Stimulated activated CD8-positive, alpha-beta memory T cell treated with anti-CD3 and anti-CD28 coated beads, Interleukin-12 subunit alpha, Interleukin-12 subunit beta, amount 100 ng/mL, for 24 hours (primary cell): Measurements from ENCODE around the gene RPL37.
A peak's percentile ranks its signal among the peaks of the same experiment; 100 is the strongest.
"Not testable (repeated sequence)": the region's sequence is repeated elsewhere in the genome, so short reads cannot be mapped to it uniquely, and the experiment has no call there.

Experiments used
- DNase-seq: peaks from one replicate; pipeline ENCODE4 v3.0.0-alpha.2; 2020; ENCODE audit errors: extremely low read depth

RPL37 gene

DNA sequence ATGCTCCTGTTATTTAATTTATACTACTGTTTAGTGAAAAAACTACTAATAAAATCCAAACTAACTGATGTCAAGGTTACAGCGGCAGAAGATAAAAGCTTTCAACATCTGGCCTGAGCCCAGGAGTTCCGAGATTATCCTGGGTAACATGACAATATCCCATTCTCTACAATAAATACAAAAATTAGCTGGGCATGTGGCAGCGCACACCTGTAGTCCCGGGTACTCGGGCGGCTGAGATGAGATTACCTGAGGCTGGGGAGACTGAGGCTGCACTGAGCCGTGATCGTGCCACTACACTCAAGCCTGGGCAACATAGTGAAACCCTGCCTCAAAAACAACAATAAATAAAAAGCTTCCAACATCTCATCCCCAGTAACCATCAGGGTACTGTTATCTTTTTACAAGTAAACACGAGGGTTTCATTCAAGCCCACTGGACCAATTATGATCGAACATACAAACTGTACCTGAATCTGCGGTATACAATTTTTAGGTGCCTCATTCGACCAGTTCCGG, 1.3 kb downstream of the RPL37 start:
- no peak for DNase-seq

DNA sequence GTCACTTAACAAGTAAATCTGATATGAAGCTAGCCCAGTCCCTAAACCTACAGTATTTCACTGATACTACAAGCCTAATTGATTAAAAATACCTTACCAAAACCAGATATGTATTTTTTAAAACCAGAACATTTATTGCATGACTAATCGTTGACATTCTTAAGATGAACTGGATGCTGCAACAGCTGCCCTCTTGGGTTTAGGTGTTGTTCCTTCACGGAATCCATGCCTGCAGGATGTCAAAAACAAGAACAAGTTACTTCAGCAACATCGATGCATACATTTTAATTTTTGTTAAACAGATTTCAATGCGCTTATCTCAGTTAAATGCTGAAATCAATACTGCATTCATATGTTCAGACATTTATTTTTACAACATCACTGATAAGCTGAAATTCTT, 2.7 kb downstream of the RPL37 start:
- DNase-seq = no peak

- DNase-seq = no peak
Observed at GRCh38 chr5:40831346-40832210, 3.4 kb downstream of the RPL37 start.

- DNase-seq = no peak
Observed at GRCh38 chr5:40829748-40830533, 5.1 kb downstream of the RPL37 start.

- no peak for DNase-seq
Observed at GRCh38 chr5:40828690-40829661, 6.0 kb downstream of the RPL37 start.

GRCh38 chr5:40828021-40828631, 6.9 kb downstream of the RPL37 start:
- DNase-seq = no peak

DNA sequence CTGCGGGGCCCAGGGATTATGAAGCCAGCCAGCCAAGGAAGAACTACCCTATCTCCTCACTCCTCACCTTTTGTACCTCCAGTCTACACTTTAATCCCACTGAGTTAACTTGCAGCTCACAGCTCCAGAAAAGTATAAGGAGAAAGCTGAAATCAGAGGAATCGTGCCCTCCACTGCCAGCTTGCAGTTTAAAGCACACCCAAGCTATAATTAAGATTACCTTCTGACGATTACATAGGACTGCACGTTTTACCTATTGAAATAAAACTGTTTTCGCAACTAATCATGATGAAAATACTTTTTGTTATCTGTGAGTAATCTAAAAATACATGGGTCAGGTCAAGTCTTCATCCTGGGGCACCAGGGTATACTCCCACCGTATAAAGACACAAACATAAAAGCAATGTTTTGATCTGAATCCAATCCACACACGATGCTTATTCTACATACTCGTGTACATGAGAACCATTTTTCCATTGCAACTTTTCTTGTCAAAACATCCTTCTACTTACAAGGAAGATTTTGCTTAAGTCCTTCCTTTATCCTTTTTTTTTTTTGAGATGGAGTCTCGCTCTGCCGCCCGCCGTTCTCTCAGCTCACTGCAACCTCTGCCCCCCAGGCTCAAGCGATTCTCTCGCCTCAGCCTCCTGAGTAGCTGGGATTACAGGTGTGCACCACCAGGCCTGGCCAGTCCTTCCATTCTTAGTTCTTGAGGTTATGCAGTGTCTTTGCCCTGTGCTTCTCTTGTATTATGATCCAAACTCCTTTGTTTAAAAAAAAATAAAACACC, 7.6 kb downstream of the RPL37 start:
- no peak for DNase-seq

- no peak for DNase-seq
Observed at GRCh38 chr5:40826489-40827187, 8.4 kb downstream of the RPL37 start.

- DNase-seq = not testable (repeated sequence)
Observed at GRCh38 chr5:40825461-40826043, 9.5 kb downstream of the RPL37 start.

GRCh38 chr5:40823459-40823858, 11.6 kb downstream of the RPL37 start:
- no peak for DNase-seq

- no peak for DNase-seq
Observed at GRCh38 chr5:40813698-40814281, 21.2 kb downstream of the RPL37 start.

DNA sequence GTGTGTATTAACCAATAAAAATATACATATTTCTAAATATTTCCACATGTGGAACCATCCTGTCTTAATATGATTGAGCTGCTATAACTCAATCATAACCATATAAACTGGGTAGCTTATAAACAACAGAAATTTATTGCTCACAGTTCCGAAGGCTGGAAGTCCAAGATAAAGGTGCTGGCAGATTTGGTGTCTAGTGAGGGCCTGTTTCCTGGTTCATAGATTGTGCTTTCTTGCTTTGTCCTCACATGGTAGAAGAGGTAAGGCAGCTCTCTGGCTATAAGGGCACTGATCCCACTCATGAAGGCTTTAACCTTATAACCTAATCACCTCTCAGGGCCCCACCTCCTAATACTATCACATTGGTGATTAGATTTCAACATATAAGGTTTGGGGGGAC, 22.9 kb downstream of the RPL37 start:
- no peak for DNase-seq

DNA sequence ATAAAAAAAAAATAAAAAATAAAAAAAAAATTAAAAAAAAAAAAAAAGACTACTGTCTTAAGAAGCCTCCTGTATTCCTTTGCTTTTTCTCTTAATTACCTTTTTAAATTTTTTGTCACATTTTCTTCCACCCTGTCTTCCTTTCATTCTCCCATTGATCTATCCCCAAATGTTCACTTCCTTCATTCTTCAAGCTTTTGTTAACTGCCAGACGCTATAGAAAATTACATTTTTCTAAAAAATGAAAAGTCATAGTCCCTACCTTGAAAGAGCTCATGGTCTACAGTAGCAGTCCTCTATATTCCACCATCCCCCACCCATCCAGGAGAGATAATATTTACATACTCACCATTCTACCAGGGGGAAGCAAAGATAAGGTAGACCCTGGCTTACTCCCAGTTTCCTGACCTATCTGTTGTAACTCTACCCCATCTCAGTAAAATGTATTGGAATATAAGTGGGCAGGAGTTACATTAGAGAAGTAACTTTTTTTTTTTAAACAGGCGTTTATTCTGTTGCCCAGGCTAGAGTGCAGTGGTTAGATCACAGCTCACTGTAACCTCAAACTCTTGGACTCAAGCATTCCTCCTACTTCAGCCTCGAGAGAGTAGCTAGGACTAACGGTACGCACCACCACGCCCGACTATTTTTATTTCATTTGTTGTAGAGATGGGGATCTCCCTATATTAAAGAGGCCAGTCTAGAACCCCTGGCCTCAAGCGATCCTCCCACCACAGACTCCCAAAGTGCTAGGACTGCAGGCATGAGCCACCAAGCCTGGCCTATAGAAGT, 33.1 kb downstream of the RPL37 start:
- DNase-seq = no peak

DNA sequence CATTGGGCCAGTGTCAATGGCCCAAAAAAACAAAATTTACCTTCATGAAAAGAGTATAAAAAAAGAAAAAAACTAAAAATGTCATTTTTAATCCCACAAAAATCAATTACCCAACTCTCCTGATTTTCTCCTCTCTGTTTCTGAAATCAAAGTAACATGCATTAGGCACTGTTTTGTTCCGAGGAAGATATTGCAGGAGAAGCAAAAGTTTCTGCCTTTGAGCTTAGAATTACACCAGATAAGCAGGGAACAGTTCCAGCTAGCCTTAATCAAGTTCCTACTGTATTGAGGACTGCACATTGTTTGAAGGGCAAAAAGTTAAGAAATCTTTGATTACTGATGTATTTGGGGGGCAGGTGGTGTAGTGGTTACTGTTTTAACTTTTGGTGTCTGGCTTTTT, 35.8 kb downstream of the RPL37 start:
- DNase-seq = no peak

GRCh38 chr5:40798801-40799210, 36.2 kb downstream of the RPL37 start:
- DNase-seq = no peak

DNA sequence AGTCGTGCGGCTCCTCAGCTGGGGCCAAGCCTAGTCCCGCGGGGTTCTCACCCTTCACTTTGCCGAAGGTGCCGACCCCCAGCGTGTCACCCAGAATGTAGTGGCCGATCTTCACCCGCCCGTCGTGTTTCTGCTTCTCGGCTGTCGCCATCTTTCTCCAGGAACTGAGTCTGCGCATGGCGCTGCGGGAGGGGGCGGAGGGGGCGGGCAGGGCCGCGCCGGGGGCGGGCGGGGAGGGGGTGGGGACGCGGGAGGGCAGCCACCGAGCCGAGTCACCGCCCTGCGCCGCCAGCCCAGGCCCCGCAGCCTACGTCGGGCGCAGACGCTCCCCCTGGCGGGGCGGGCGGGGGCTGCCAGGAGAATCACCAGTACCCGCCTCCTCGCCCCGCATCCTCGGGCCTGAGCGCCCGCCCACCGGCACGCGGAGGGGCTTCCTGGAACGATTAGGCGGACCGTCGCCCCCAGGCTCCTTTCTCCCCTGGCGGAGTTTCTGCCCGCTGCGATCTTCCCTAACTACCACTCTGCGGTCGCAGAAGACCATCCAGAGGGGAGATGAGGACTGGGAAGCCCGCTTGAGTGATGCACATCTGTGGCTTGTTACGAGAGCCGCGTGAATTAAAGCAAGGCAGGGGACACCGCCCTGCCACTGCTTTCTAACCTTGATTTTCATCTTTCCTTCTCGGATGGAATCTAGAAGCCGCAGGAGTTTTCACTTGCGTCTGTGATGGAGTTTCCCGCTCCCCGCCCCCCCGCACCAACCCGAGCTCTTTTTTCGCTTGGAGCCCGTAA, 36.8 kb downstream of the RPL37 start, which contains the start of gene PRKAA1:
TSS of gene PRKAA1 (minus strand) at position 363 of the 789 bp plus-strand sequence. CDS start at position 178, 185 bp downstream.
- peak; percentile 76 for DNase-seq
